Panc1 (cell line): ENCODE data around the gene NEK4. TPM values are rescaled to one million over a fixed set of nuclear protein-coding genes. Genes with fewer than 3 reads are reported as not detected.
A peak's percentile ranks its signal among the peaks of the same experiment; 100 is the strongest.

Source experiments
- ATAC-seq: fragments of 200-7000 bp; cut with Tn5 transposase; 2 replicates; pipeline ENCODE4 v1.9.1; 2020; ENCODE audit warnings: mild to moderate bottlenecking, moderate library complexity
- BruUV-seq: library from RNA; stranded (reverse); fragments of 400-500 nt; replicated peaks from 2 replicates; lab custom pipeline; 2021; lab: Mats Ljungman, UMichigan
- CTCF ChIA-PET: fragments of 300-600 bp; sonication (Branson Sonifier 250); formaldehyde crosslinking; loops from one replicate; lab custom pipeline; 2022; ENCODE audit warnings: antibody characterized with exemption; lab: Charles Lee
- POLR2A ChIA-PET: fragments of 300-600 bp; sonication (Branson Sonifier 250); formaldehyde crosslinking; loops from one replicate; lab custom pipeline; 2022; ENCODE audit warnings: antibody characterized with exemption; lab: Charles Lee
- DNase-seq: peaks from one replicate; pipeline ENCODE4 v3.0.0-alpha.2; 2010; ENCODE audit warnings: low read depth, low spot score
- H3K27ac ChIP-seq: 2 replicates; pipeline ENCODE4 v1.5.1; 2011; ENCODE audit warnings: mild to moderate bottlenecking, low read length, inconsistent platforms
- H3K27me3 ChIP-seq: fragments of 200-500 bp; sonication (Bioruptor generic); 2 replicates; pipeline ENCODE4 v1.6.0; 2014; ENCODE audit warnings: low read length, inconsistent platforms; ENCODE audit not compliant: control insufficient read depth, insufficient read depth
- H3K36me3 ChIP-seq: fragments of 200-500 bp; sonication (Bioruptor generic); 2 replicates; pipeline ENCODE4 v1.5.1; 2014; ENCODE audit warnings: inconsistent platforms, mild to moderate bottlenecking, low read length, moderate library complexity; ENCODE audit not compliant: control insufficient read depth, insufficient read depth
- H3K4me1 ChIP-seq: 2 replicates; pipeline ENCODE4 v1.5.1; 2011; ENCODE audit warnings: inconsistent platforms, mild to moderate bottlenecking, low read length, moderate library complexity; ENCODE audit not compliant: control insufficient read depth, insufficient read depth
- H3K4me3 ChIP-seq, 2 experiments: 2 replicates each; pipeline ENCODE4 v1.5.1; 2011 to 2012; ENCODE audit warnings: low read depth in 2 of 2, low read length in 2 of 2, mild to moderate bottlenecking in 2 of 2, inconsistent platforms in 1 of 2, moderate library complexity in 1 of 2
- H3K9me3 ChIP-seq: fragments of 200-500 bp; sonication (Bioruptor generic); 2 replicates; pipeline ENCODE4 v1.5.1; 2014; ENCODE audit warnings: low read depth, mild to moderate bottlenecking, inconsistent platforms, low read length, moderate library complexity; ENCODE audit not compliant: control insufficient read depth, insufficient read depth
- POLR2AphosphoS5 ChIP-seq: IDR thresholded peaks from 2 replicates; pipeline ENCODE4 v1.6.1; 2012; ENCODE audit warnings: mild to moderate bottlenecking, low read depth, low read length, moderate library complexity
- SIN3A ChIP-seq: IDR thresholded peaks from 2 replicates; pipeline ENCODE4 v1.6.1; 2012; ENCODE audit warnings: low read depth, mild to moderate bottlenecking, low read length, moderate library complexity, borderline replicate concordance; ENCODE audit not compliant: insufficient read depth
- TCF7L2 ChIP-seq: IDR thresholded peaks from 2 replicates; pipeline ENCODE4 v1.6.1; 2011; ENCODE audit warnings: mild to moderate bottlenecking, low read depth, low read length, inconsistent platforms
- in situ Hi-C: cut with HindIII; loops from 2 replicates; pipeline ENCODE4 v1.10.0; 2016; ENCODE audit warnings: low sequenced_read_pairs, low pct_unique_long_range_greater_than_20kb
- intact Hi-C: fragments of 100-400 bp; cut with micrococcal nuclease; formaldehyde crosslinking; loops from one replicate; pipeline ENCODE4 v1.10.0; 2022; ENCODE audit not compliant: unreplicated experiment
- total RNA-seq: library from RNA; stranded (reverse); gene quantifications from one replicate; pipeline ENCODE4 v1.2.1, GENCODE V29; 2021; ENCODE audit not compliant: unreplicated experiment
- TF ChIP-seq, protein P1 (sequence below): fragments of 450-650 bp; IDR thresholded peaks from 2 replicates; pipeline ENCODE4 v1.5.1; 2017; ENCODE audit warnings: mild to moderate bottlenecking
- TF ChIP-seq, protein P2 (sequence below), 2 experiments: IDR thresholded peaks; 2 replicates each; pipeline ENCODE4 v1.6.1; 2011 to 2012; ENCODE audit warnings: low read depth in 2 of 2, control low read depth in 1 of 2, low read length in 1 of 2, mild to moderate bottlenecking in 1 of 2, moderate library complexity in 1 of 2; ENCODE audit not compliant: insufficient read depth in 1 of 2

The NEK4 gene
- total RNA-seq, 1 experiment from 2014 or later = 22.9 TPM

DNA sequence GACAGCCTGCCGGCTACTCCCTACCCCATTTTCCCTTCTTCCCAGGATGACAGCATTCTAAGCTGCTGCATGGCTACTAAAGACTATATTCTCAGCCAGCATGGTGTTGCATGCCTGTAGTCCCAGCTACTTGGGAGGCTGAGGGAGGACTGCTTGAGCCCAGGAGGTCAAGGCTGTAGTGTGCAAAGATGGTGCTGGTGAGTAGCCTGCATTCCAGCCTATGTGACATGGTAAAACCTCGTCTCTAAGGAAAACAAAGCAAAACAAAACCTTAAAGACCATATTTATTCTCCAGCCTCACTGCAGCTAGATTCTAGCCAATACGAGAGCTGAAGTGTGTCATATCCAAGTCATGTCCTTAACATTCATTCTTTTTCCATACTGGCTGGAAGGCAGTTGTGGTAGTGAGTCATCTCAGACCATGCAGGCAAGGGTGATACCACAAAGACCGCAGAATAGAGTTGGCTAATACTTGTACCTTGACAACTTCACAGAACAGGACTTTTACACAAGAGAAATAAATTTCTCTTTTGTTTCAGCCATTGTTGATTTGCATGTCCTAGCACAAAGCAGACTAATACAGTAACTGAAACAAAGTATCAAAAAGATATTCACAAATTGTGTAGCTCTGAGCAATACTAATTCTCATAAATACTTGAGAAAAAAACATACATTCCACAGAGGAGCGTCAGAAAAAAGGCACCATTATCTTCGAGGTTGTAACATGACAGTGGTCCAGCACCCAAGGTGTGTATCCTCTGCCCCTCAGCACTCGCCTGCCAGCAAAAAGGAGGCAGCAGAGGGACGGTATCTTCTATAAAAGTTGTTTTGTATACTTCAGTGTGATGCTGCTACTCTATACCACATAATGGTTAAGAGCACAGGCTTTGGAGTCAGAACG lies 99.9 kb downstream of the NEK4 start:
- ATAC-seq (peak; percentile 99), DNase-seq (peak; percentile 92)
- BruUV-seq = TSS peak; percentile 17
- TF ChIP-seq, protein P1, sequence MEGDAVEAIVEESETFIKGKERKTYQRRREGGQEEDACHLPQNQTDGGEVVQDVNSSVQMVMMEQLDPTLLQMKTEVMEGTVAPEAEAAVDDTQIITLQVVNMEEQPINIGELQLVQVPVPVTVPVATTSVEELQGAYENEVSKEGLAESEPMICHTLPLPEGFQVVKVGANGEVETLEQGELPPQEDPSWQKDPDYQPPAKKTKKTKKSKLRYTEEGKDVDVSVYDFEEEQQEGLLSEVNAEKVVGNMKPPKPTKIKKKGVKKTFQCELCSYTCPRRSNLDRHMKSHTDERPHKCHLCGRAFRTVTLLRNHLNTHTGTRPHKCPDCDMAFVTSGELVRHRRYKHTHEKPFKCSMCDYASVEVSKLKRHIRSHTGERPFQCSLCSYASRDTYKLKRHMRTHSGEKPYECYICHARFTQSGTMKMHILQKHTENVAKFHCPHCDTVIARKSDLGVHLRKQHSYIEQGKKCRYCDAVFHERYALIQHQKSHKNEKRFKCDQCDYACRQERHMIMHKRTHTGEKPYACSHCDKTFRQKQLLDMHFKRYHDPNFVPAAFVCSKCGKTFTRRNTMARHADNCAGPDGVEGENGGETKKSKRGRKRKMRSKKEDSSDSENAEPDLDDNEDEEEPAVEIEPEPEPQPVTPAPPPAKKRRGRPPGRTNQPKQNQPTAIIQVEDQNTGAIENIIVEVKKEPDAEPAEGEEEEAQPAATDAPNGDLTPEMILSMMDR = no peak
- TF ChIP-seq TCF7L2 = no peak
- TF ChIP-seq POLR2AphosphoS5 = no peak
- TF ChIP-seq SIN3A = no peak
- TF ChIP-seq, protein P2, sequence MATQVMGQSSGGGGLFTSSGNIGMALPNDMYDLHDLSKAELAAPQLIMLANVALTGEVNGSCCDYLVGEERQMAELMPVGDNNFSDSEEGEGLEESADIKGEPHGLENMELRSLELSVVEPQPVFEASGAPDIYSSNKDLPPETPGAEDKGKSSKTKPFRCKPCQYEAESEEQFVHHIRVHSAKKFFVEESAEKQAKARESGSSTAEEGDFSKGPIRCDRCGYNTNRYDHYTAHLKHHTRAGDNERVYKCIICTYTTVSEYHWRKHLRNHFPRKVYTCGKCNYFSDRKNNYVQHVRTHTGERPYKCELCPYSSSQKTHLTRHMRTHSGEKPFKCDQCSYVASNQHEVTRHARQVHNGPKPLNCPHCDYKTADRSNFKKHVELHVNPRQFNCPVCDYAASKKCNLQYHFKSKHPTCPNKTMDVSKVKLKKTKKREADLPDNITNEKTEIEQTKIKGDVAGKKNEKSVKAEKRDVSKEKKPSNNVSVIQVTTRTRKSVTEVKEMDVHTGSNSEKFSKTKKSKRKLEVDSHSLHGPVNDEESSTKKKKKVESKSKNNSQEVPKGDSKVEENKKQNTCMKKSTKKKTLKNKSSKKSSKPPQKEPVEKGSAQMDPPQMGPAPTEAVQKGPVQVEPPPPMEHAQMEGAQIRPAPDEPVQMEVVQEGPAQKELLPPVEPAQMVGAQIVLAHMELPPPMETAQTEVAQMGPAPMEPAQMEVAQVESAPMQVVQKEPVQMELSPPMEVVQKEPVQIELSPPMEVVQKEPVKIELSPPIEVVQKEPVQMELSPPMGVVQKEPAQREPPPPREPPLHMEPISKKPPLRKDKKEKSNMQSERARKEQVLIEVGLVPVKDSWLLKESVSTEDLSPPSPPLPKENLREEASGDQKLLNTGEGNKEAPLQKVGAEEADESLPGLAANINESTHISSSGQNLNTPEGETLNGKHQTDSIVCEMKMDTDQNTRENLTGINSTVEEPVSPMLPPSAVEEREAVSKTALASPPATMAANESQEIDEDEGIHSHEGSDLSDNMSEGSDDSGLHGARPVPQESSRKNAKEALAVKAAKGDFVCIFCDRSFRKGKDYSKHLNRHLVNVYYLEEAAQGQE (IDR thresholded peaks at IDR 0.05; ENCODE audit: insufficient read depth in 1 of 2, low read depth in 2 of 2, low read length in 1 of 2) = no peak
- H3K4me1 ChIP-seq = peaks cover 25% of the 10 kb centered on the region
- intact Hi-C loops = no loop called here
- peak overlapping the region; percentile 80 for H3K27ac ChIP-seq
- ChIA-PET POLR2A (interaction anchor here (0.6 kb wide), 1 partner anchor 13 kb away, joined by 3 read pairs; no protein-coding TSS in a partner anchor), CTCF (no interaction called here)
- peak overlapping the region in 1 of 2 experiments; percentile 15; a peak in 1 of 4 replicates for H3K4me3 ChIP-seq
- no peaks in the 10 kb centered on the region for H3K9me3 ChIP-seq
- in situ Hi-C loops = no loop called here
- peaks cover 6% of the 10 kb centered on the region for H3K36me3 ChIP-seq
- no peaks in the 10 kb centered on the region for H3K27me3 ChIP-seq

- no peaks in the 10 kb centered on the region for H3K4me1 ChIP-seq
- H3K9me3 ChIP-seq = no peaks in the 10 kb centered on the region
- ATAC-seq (no peak), DNase-seq (no peak)
- H3K27me3 ChIP-seq = no peaks in the 10 kb centered on the region
- no peak overlapping the region for H3K4me3 ChIP-seq
- intact Hi-C loops (no loop called here), in situ Hi-C loops (no loop called here)
- POLR2A ChIA-PET = no interaction called here
- CTCF ChIA-PET = no interaction called here
- TF ChIP-seq, protein P2 (IDR thresholded peaks at IDR 0.05; ENCODE audit: insufficient read depth in 1 of 2, low read depth in 2 of 2, low read length in 1 of 2) = no peak
- TF ChIP-seq TCF7L2 (no peak), POLR2AphosphoS5 (no peak), SIN3A (no peak)
- TF ChIP-seq, protein P1 = no peak
- no TSS peak for BruUV-seq
- no peak overlapping the region for H3K27ac ChIP-seq
- peaks cover 4% of the 10 kb centered on the region for H3K36me3 ChIP-seq
These were observed 107.6 kb downstream of the NEK4 start for GRCh38 chr3:52663098-52663497.
